ENCODE results near the gene OXSR1.
A peak's percentile ranks its signal among the peaks of the same experiment; 100 is the strongest.
"Not testable (repeated sequence)": the region's sequence is repeated elsewhere in the genome, so short reads cannot be mapped to it uniquely, and the experiment has no call there.

The OXSR1 gene

GRCh38 chr3:38146504-38146903, 18.8 kb upstream of the OXSR1 start:
- DNase-seq, result no peak

- DNase-seq, result no peak
Observed at GRCh38 chr3:38147421-38147820, 17.9 kb upstream of the OXSR1 start.

DNA sequence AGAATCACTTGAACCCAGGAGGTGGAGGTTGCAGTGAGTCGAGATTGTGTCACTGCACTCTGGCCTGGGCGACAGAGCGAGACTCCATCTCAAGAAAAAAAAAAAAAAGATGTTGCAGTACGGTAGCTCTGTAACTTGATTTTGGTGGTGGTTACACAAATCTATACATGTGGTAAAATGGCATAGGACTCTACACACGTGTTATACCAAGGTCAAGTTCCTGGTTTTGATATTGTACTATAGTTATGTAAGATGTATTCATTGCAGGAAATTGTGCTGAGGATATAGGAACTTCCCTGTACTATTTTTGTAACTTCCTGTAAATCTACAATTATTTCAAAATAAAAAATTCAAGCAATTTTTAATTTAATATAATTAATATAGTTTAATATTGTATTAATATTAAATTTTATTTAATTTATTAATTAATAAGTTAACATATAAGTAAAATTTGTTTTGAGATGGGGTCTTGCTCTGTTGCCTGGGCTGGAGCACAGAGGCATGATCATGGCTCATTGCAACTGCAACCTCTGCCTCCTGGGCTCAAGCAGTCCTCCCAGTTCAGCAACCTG, 16.9 kb upstream of the OXSR1 start:
- DNase-seq, result no peak

- no peak for DNase-seq
Observed at GRCh38 chr3:38149708-38150107, 15.6 kb upstream of the OXSR1 start.

DNA sequence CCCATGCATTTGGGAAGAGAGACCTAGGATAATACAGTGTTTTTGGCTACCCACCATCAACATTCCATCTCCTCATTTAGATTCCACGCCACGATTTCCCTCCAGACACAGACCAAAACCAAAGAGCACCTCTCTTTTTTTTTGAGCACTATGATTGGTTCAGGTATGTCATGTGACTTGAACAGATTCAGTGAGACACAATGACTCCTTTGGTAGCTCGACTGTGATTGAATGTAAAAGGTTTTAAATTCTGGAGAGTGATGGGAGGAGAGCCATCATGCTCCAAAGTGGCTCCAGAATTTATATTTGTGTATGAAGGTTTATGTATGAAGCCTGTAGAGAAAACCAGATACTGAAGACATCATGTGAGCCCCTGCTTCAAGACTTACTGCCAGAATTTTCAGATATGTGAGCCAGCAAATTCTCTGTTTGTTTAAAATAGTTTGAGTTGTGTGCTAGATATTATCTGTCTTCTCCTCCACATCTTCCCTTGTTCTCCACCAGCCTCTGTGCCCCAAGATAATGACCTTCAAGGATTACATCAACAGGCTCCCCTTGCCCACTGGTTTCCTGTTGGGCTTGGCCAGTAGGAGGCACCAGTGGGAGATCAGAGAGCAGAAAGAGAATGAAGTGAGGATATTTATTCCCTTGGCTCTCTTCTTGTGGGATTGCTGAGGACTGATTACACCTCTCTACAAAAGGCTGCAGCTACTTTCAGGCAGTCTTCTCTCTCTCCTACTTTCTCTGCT, 14.4 kb upstream of the OXSR1 start:
- no peak for DNase-seq

- DNase-seq, result no peak
Observed at GRCh38 chr3:38151667-38152265, 13.6 kb upstream of the OXSR1 start.

- no peak for DNase-seq
Observed at GRCh38 chr3:38152609-38153008, 12.7 kb upstream of the OXSR1 start.

DNA sequence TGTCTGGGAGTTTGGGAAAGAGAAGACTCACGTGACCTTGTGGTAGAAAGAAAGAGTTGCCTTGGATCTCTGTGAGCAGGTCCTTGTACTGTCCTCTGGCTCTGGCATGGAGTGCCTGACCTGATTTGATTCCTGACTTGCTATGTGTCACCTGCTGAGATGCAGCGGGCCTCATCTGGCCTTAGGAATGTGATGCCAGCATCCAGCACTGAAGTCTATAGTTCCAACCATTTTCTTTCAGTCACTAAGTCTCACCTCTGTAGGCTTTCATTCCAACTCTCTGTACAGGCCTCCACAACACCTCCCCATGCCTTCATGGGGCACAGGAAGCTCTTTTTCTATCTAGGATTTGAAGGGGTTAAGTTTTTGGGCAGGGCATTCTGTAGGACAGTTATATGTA, 12.1 kb upstream of the OXSR1 start:
- DNase-seq, result no peak

- DNase-seq, result no peak
Observed at GRCh38 chr3:38154033-38154494, 11.3 kb upstream of the OXSR1 start.

DNA sequence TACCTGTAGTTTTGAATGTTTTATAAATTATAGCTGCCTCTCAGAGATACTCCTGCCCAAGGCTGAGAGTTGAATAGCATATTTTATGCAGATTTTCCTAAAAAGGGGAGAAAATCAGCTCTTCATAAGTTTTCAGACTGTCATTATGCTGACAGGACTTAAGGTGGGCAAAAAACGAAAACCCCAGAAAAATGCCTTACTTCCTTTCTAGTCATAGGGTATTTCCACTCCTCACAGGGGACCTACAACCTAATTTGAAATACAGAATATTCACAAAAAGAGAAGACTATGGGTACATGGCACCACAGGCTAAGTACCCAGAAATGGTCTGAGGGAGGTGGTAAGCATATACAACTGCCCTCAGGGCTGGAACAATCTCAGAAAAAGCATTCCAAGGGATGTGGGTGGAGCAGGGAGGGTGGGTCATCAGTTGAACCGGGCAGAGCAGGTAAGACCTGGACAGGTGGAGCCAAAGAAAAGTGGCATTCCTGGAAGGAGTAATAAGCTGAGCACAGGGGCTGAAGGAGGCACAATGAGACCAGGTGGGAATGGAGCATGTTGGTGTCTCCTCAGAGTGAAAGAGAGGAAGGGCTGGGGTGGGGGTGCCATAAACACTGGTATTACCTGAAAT, 10.6 kb upstream of the OXSR1 start:
- DNase-seq, result no peak

DNA sequence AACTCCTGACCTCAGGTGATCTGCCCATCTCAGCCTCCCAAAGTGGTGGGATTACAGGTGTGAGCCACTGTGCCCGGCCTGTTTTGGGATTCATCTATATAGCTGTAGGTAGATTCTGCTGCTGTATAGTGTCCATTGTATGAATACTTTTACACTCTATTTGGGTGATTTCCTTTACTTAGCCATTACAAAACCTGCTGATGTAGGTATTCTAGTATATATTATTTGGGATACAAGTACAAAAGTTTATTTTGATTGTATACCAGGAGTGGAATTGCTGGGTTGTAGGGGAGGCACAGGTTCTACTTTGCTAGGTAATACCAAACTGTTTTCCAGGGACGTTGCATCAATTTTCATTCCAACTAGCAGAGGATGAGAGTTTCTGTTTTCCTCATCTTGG, 9.5 kb upstream of the OXSR1 start:
- DNase-seq, result no peak

DNA sequence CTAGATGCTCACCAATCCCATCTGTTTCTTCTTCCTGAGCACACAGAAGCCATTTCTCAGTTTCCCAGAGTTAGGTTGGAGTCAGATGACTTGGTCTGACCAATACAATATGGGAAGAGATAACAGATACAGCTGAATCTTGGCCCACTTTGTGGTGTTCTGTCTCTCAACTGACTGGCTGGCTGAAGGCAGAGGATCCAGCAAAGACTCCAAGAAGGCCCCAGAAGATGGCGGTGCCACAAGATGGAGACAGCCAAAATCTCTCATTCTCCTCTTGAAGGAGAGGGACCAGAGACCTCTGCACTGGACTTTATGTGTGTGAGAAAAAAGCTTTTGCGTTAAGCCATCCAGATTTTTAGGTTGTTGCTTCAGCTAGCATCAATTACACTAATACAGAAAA, 8.2 kb upstream of the OXSR1 start:
- no peak for DNase-seq

DNA sequence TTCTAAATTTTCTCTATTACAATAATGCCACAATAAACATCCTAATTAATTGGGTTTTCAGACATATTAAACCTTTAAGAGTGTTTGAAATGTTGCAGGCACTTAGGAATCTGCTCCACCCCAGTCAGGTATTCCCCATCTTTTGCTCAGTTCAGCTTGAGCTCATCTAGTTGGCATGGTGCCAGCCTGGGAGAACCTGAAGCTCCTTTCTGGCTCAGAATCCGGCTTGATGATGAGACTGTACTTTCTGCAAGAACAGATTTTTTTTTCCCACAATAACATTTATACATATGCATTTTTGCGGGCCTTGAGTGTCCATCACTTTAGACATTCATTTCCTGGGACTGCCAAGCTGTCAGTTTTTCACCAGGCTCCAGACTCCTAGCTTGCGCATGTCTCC, 7.7 kb upstream of the OXSR1 start:
- peak; percentile 48 for DNase-seq

DNA sequence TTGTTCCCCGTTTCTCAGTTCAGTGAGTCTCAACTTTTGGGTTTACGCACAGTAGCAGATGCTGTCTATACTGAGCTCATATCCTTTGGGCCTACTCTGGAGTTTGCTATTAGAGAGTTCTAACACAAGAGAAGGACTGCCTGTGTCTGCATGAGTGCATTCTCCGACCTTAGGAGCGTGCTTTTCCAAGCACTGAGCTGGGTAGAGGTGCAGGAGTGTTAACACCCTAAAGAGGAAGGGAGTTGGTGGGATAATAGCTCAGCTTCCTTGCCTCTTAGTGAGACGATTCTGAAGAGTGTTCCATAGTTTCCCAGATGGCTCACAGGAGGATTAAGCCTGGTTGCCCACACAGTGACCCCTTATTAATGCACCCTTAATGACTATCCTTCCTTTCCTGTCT, 6.9 kb upstream of the OXSR1 start:
- DNase-seq, result no peak

DNA sequence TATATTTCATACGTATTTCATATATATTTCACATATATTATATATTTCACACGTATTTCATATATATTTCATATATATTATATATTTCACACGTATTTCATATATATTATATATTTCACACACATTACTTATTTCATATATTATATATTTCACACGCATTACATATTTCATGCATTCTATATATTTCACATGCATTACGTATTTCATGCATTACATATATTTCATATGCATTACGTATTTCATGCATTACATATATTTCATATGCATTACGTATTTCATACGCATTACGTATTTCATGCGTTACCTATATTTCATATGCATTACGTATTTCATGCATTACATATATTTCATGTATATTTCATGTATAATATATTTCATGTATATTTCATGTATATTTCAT, 4.6 kb upstream of the OXSR1 start:
- not testable (repeated sequence) for DNase-seq

GRCh38 chr3:38163117-38163840, 2.1 kb upstream of the OXSR1 start:
- DNase-seq, result no peak

GRCh38 chr3:38163841-38164642, 1.3 kb upstream of the OXSR1 start:
- DNase-seq, result no peak

- DNase-seq, result no peak
Observed at GRCh38 chr3:38164643-38164951, 740 bp upstream of the OXSR1 start.

DNA sequence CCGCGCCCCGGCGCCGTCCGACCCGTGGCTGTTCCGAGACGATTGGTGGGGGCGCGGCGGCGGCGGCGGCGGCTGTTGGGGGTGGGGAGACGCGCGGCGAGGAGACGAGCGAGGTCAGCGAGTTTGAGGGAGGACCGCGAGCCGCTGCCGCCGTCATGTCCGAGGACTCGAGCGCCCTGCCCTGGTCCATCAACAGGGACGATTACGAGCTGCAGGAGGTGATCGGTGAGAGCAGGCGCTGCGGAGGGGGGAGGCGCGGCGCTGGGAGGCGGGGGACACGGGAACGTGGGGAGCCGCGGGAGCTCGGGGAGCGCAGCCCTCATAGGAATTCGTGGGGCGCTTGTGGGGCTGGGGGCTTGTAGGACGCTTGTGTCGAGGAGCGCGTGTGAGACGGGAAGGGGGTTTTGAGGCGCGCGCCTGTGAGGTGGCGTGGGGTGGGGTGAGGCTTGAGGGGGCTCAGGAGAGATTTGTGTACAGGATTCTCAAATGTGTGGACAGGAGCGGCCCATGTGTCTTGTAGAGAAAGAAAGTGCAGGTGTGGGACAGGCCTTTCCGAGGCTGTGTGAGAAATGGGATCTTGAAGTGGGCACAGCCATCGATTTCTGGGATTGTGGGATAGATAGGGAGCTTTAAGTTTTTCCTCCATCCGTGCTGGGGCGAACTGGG, 518 bp downstream of the OXSR1 start:
- peak; percentile 55 for DNase-seq

- no peak for DNase-seq
Observed at GRCh38 chr3:38167591-38167990, 2.3 kb downstream of the OXSR1 start.

DNA sequence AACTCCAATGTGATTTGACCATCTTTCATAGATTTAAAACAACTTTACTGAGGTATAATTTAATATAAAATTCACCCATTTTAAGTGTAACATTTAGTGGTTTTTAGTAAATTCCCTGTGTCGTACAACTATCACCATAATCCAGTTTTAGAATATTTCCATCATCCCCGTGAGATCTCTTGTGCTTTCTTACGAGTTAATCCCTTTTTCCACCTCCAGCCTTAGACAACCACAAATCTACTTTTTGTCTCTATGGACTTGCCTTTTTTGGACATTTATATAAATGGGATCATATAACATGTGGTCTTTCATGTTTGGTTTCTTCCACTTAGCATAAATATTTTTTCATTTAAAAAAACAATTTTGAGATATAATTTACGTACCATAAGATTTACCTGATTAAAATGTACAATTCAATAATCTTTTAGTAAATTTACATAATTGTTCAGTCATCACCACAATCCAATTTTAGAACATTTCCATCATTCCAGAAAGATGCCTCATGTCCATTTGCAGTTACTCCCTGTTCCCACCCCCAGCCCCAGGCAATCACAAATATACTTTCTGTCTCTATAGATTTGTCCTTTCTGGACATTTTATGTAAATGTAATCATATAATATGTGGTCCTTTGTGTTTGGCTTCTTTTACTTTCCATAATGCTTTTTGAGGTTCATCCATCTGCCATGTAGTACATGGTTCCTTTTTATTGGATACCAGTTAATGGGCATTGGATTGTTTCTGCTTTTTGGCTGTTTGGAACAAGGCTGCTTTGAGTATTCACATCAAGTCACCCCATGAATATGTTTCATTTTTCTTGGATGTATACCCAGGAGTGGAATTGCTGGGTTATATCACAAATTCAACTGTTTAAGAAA, 3.1 kb downstream of the OXSR1 start:
- DNase-seq, result no peak

Measured in NCI-H2029 (cell line).